Psoas muscle (tissue), 8 donors: ENCODE results near the gene U2AF2. TPM values are rescaled to one million over a fixed set of nuclear protein-coding genes. Genes with fewer than 3 reads are reported as not detected.

Experiments used
- ATAC-seq, 4 donors: fragments of 200-7000 bp; cut with Tn5 transposase; one replicate each; pipeline ENCODE4 v1.9.1; 2020; ENCODE audit warnings: moderate library complexity in 3 of 4, mild to moderate bottlenecking in 2 of 4
- DNase-seq, 2 donors: peaks; one replicate each; pipeline ENCODE4 v3.0.0-alpha.2; 2020
- H3K27ac ChIP-seq: fragments of 200-600 bp; one replicate; pipeline ENCODE4 v1.8.0; 2022
- H3K27me3 ChIP-seq, 3 donors: fragments of 200-600 bp in 1 of 3; one replicate each; pipeline versions ENCODE4 v1.6.1 to v1.8.0; 2013 to 2022; ENCODE audit warnings: low read length in 2 of 3, mild to moderate bottlenecking in 2 of 3, moderate library complexity in 1 of 3; ENCODE audit not compliant: insufficient read depth in 3 of 3
- H3K36me3 ChIP-seq, 2 donors: fragments of 200-600 bp in 1 of 2; one replicate each; pipeline versions ENCODE4 v1.6.1 to v1.8.0; 2013 to 2022; ENCODE audit warnings: low read depth in 1 of 2, mild to moderate bottlenecking in 1 of 2, moderate library complexity in 1 of 2; ENCODE audit not compliant: insufficient read depth in 1 of 2
- H3K4me1 ChIP-seq: fragments of 200-600 bp; one replicate; pipeline ENCODE4 v1.8.0; 2022
- H3K4me3 ChIP-seq: fragments of 200-600 bp; one replicate; pipeline ENCODE4 v1.8.0; 2022; ENCODE audit warnings: mild to moderate bottlenecking
- H3K9me3 ChIP-seq: fragments of 200-600 bp; one replicate; pipeline ENCODE4 v1.8.0; 2022
- WGBS, 3 donors: extraction: QIAGEN DNeasy Blood & Tissue Kit; methylation state at CpG; one replicate each; pipeline versions ENCODE4 v1.1.6 to v1.1.7; 2013; 5-methylcytosine and 5-hydroxymethylcytosine counted together
- intact Hi-C, 2 donors: fragments of 100-400 bp; cut with DNase I; formaldehyde crosslinking; loops; one replicate each; pipeline versions ENCODE4 v1.11.0 to v1.14.2; 2022
- polyA plus RNA-seq, 3 donors: library from polyadenylated mRNA; stranded (reverse); fragments of 200-250 nt; gene quantifications; one replicate each; pipeline ENCODE4 v1.2.3, GENCODE V29; 2013
- total RNA-seq, 4 donors: library from RNA; stranded (reverse); fragmentation: NEBNext Ultra II Directional in 2 of 4; extraction: Animal tissue kit (Norgen Biotek cat#: 25700) in 2 of 4; gene quantifications; one replicate each; pipeline versions ENCODE4 v1.2.1 to v1.2.4, GENCODE V29; 2021 to 2023
- TF ChIP-seq, protein P1 (sequence below): fragments of 200-600 bp; IDR thresholded peaks from one replicate; pipeline ENCODE4 v1.8.0; 2022; ENCODE audit warnings: antibody characterized with exemption
- donor health status: healthy with polysubstance abuse.
- donor health status: DM: no; HTN: no; CAD: no; lungs with moderate emphysema.
- donor health status: Bipolar disorder and iron deficiency.
- donor health status: healthy.
- donor health status: DM: yes; HTN: yes; CAD: no.
- donor health status: DM: no; HTN: no; CAD: no.
- donor health status: DM: no; HTN: no; CAD: no.
- donor health status: DM: yes; HTN: yes; CAD: no.

U2AF2 gene
- total and polyA plus RNA-seq, 7 donors, result 54.1 to 116 (median 72.6) TPM

DNA sequence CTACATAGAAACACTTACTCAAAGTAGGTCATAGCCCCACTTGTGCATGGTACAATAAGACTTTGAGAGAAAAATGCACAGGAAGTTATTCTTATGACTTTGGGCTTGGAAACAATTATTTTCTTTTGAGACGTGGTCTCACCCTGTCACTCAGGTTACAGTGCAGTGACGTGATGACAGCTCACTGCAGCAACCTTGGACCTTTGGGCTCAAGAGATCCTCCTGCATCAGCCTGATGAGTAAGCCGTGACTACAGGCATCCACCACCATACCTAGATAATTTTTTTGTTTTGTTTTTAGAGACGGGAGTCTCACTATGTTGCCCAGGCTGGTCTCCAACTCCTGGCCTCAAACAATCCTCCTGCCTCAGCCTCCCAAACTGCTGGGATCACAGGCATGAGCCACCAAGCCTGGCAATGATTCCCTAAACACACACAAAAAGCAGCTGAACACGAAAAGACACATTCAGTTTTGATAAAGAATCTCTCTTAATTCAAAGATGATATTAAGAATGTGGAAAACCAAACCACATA is 65.4 kb downstream of the U2AF2 start:
- DNase-seq (no peak), ATAC-seq (no peak)
- no peak overlapping the region for H3K27ac ChIP-seq
- WGBS, 3 donors, result 62 to 71% (median 68%) methylated on average over 5 of the region's 5 CpGs
- no peaks in the 10 kb centered on the region for H3K4me1 ChIP-seq
- H3K36me3 ChIP-seq, result no peaks in the 10 kb centered on the region
- intact Hi-C loops, result no loop called here
- no peaks in the 10 kb centered on the region for H3K9me3 ChIP-seq
- H3K4me3 ChIP-seq, result no peak overlapping the region
- H3K27me3 ChIP-seq, result peaks cover 0 to 36% (median 3%) of the 10 kb centered on the region in 3 donors
- TF ChIP-seq, protein P1, sequence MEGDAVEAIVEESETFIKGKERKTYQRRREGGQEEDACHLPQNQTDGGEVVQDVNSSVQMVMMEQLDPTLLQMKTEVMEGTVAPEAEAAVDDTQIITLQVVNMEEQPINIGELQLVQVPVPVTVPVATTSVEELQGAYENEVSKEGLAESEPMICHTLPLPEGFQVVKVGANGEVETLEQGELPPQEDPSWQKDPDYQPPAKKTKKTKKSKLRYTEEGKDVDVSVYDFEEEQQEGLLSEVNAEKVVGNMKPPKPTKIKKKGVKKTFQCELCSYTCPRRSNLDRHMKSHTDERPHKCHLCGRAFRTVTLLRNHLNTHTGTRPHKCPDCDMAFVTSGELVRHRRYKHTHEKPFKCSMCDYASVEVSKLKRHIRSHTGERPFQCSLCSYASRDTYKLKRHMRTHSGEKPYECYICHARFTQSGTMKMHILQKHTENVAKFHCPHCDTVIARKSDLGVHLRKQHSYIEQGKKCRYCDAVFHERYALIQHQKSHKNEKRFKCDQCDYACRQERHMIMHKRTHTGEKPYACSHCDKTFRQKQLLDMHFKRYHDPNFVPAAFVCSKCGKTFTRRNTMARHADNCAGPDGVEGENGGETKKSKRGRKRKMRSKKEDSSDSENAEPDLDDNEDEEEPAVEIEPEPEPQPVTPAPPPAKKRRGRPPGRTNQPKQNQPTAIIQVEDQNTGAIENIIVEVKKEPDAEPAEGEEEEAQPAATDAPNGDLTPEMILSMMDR, result no peak

DNA sequence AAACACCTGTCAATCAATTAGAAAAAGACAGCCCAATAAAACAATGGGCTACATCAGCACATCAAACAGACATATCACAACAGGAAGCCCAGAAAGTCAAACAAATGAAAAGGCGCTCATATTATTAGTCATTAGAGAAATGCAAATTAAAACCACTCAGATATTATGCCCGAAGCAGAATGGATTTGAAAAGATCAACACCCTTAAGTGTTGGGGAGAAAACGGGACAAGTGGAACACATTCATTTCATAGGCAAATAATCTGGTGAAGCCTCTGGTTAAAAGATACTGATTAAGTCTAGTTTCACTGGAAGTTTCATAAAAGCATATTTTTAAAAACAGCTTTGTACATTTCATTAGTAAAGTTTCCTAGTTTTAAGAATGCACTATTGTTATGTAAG is 66.0 kb downstream of the U2AF2 start:
- intact Hi-C loops, result no loop called here
- Histone ChIP-seq H3K27me3 (peaks cover 0 to 36% (median 3%) of the 10 kb centered on the region in 3 donors), H3K27ac (no peak overlapping the region), H3K4me3 (no peak overlapping the region), H3K9me3 (no peaks in the 10 kb centered on the region), H3K36me3 (no peaks in the 10 kb centered on the region), H3K4me1 (no peaks in the 10 kb centered on the region)
- WGBS, 3 donors, result 78 to 89% (median 84%) methylated on average over 3 of the region's 3 CpGs
- no peak for DNase-seq
- no peak for ATAC-seq
- TF ChIP-seq, protein P1, result no peak

DNA sequence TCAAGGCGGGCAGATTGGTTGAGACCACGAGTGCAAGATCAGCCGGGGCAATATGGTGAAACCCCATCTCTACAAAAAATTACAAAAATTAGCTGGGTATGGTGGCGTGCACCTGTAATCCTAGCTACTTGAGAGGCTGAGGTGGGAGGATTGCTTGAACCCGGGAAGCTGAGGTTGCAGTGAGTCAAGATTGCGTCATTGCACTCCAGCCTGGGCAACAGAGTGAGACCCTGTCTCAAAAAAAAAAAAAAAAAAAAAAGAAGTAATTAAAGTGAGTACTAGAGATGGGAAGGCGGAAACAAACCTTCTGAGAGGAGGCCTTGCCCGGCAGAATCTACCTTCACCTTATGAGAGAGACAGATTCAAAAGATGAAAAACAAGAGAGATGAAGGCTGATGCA is 68.7 kb downstream of the U2AF2 start:
- DNase-seq, result no peak
- no peak overlapping the region for H3K27ac ChIP-seq
- peaks cover 0 to 13% (median 3%) of the 10 kb centered on the region in 3 donors for H3K27me3 ChIP-seq
- no peaks in the 10 kb centered on the region for H3K9me3 ChIP-seq
- ATAC-seq, result no peak
- intact Hi-C loops, result no loop called here
- WGBS, 3 donors, result 86 to 89% (median 88%) methylated on average over 8 of the region's 8 CpGs
- H3K4me3 ChIP-seq, result no peak overlapping the region
- no peaks in the 10 kb centered on the region for H3K4me1 ChIP-seq
- H3K36me3 ChIP-seq, result no peaks in the 10 kb centered on the region
- TF ChIP-seq, protein P1, result no peak

Other genes with a start within 250 kb of the U2AF2 start
- gene UBE2S, start 247.2 kb upstream of the U2AF2 start, total RNA-seq, result 10 to 100 TPM; 15.4 to 26.7 (median 21.2) TPM
- gene UBE2S, start 247.2 kb upstream of the U2AF2 start, polyA plus RNA-seq, result 10 to 100 TPM in 2 of 3 donors, 1 to 10 TPM in 1; 5.6 to 22.8 (median 16.6) TPM
- gene SHISA7, start 211.7 kb upstream of the U2AF2 start, total RNA-seq, result not detected
- under 1 TPM in 1 of 3 donors, not detected in 2; 0.01 TPM for gene SHISA7, start 211.7 kb upstream of the U2AF2 start, polyA plus RNA-seq
- gene ISOC2, start 193.4 kb upstream of the U2AF2 start, total RNA-seq, result 10 to 100 TPM; 32.0 to 78.0 (median 48.1) TPM
- 100 to 1,000 TPM in 2 of 3 donors, 10 to 100 TPM in 1; 78.7 to 177 (median 109) TPM for gene ISOC2, start 193.4 kb upstream of the U2AF2 start, polyA plus RNA-seq
- not detected for gene C19orf85, start 190.3 kb upstream of the U2AF2 start, total RNA-seq
- gene C19orf85, start 190.3 kb upstream of the U2AF2 start, polyA plus RNA-seq, result not detected
- gene ZNF628, start 178.4 kb upstream of the U2AF2 start, total RNA-seq, result 10 to 100 TPM in 2 of 4 donors, 1 to 10 TPM in 2; 5.9 to 14.3 (median 11.5) TPM
- gene ZNF628, start 178.4 kb upstream of the U2AF2 start, polyA plus RNA-seq, result 10 to 100 TPM; 11.8 to 12.4 (median 12.2) TPM
- 1 to 10 TPM; 2.6 to 6.3 (median 4.5) TPM for gene NAT14, start 169.8 kb upstream of the U2AF2 start, total RNA-seq
- 1 to 10 TPM; 2.0 to 4.2 (median 3.6) TPM for gene NAT14, start 169.8 kb upstream of the U2AF2 start, polyA plus RNA-seq
- 1 to 10 TPM; 1.2 to 4.6 (median 1.9) TPM for gene SSC5D, start 166.6 kb upstream of the U2AF2 start, total RNA-seq
- gene SSC5D, start 166.6 kb upstream of the U2AF2 start, polyA plus RNA-seq, result under 1 TPM; 0.11 to 0.35 (median 0.16) TPM
- 10 to 100 TPM in 1 of 4 donors, 1 to 10 TPM in 2, under 1 TPM in 1; 0.59 to 13.4 (median 3.7) TPM for gene SBK2, start 117.9 kb upstream of the U2AF2 start, total RNA-seq
- gene SBK2, start 117.9 kb upstream of the U2AF2 start, polyA plus RNA-seq, result 1 to 10 TPM in 1 of 3 donors, under 1 TPM in 2; 0.14 to 1.1 (median 0.91) TPM
- gene SBK3, start 109.5 kb upstream of the U2AF2 start, total RNA-seq, result 10 to 100 TPM in 2 of 4 donors, 1 to 10 TPM in 1, under 1 TPM in 1; 0.79 to 30.8 (median 7.6) TPM
- 10 to 100 TPM in 1 of 3 donors, 1 to 10 TPM in 2; 5.4 to 10.6 (median 7.9) TPM for gene SBK3, start 109.5 kb upstream of the U2AF2 start, polyA plus RNA-seq
- gene ZNF579, start 74.2 kb upstream of the U2AF2 start, total RNA-seq, result 10 to 100 TPM; 21.8 to 81.6 (median 29.5) TPM
- 10 to 100 TPM in 2 of 3 donors, 1 to 10 TPM in 1; 4.2 to 22.9 (median 14.2) TPM for gene ZNF579, start 74.2 kb upstream of the U2AF2 start, polyA plus RNA-seq
- gene FIZ1, start 55.5 kb upstream of the U2AF2 start, total RNA-seq, result 10 to 100 TPM in 3 of 4 donors, 1 to 10 TPM in 1; 9.9 to 23.7 (median 13.2) TPM
- 10 to 100 TPM; 10.8 to 12.1 (median 11.5) TPM for gene FIZ1, start 55.5 kb upstream of the U2AF2 start, polyA plus RNA-seq
- gene ZNF524, start 54.7 kb upstream of the U2AF2 start, total RNA-seq, result 10 to 100 TPM; 21.4 to 32.0 (median 24.5) TPM
- gene ZNF524, start 54.7 kb upstream of the U2AF2 start, polyA plus RNA-seq, result 10 to 100 TPM; 38.6 to 52.5 (median 41.4) TPM
- 10 to 100 TPM; 17.1 to 40.4 (median 25.0) TPM for gene ZNF865, start 49.4 kb upstream of the U2AF2 start, total RNA-seq
- 10 to 100 TPM; 11.1 to 20.3 (median 19.3) TPM for gene ZNF865, start 49.4 kb upstream of the U2AF2 start, polyA plus RNA-seq
- 10 to 100 TPM in 3 of 4 donors, 1 to 10 TPM in 1; 9.0 to 22.2 (median 11.4) TPM for gene ZNF784, start 30.5 kb upstream of the U2AF2 start, total RNA-seq
- gene ZNF784, start 30.5 kb upstream of the U2AF2 start, polyA plus RNA-seq, result 10 to 100 TPM in 1 of 3 donors, 1 to 10 TPM in 2; 4.9 to 14.9 (median 7.3) TPM
- 10 to 100 TPM; 10.3 to 21.1 (median 13.7) TPM for gene ZNF580, start 14.0 kb upstream of the U2AF2 start, total RNA-seq
- gene ZNF580, start 14.0 kb upstream of the U2AF2 start, polyA plus RNA-seq, result 10 to 100 TPM in 1 of 3 donors, 1 to 10 TPM in 2; 5.9 to 13.5 (median 9.2) TPM
- gene ZNF581, start 11.4 kb upstream of the U2AF2 start, total RNA-seq, result 10 to 100 TPM; 10.2 to 14.5 (median 10.6) TPM
- gene ZNF581, start 11.4 kb upstream of the U2AF2 start, polyA plus RNA-seq, result 10 to 100 TPM; 14.6 to 18.6 (median 17.5) TPM
- 10 to 100 TPM in 2 of 4 donors, 1 to 10 TPM in 2; 8.0 to 12.0 (median 10.4) TPM for gene CCDC106, start 6.8 kb upstream of the U2AF2 start, total RNA-seq
- 10 to 100 TPM in 2 of 3 donors, 1 to 10 TPM in 1; 4.4 to 11.8 (median 10.0) TPM for gene CCDC106, start 6.8 kb upstream of the U2AF2 start, polyA plus RNA-seq
- 100 to 1,000 TPM; 113 to 134 (median 125) TPM for gene EPN1, start 20.2 kb downstream of the U2AF2 start, total RNA-seq
- 100 to 1,000 TPM; 117 to 211 (median 145) TPM for gene EPN1, start 20.2 kb downstream of the U2AF2 start, polyA plus RNA-seq
- not detected for gene NLRP9, start 83.4 kb downstream of the U2AF2 start, total RNA-seq
- gene NLRP9, start 83.4 kb downstream of the U2AF2 start, polyA plus RNA-seq, result not detected
- gene RFPL4A, start 104.1 kb downstream of the U2AF2 start, total RNA-seq, result not detected
- gene RFPL4A, start 104.1 kb downstream of the U2AF2 start, polyA plus RNA-seq, result not detected
- not detected for gene RFPL4AL1, start 114.1 kb downstream of the U2AF2 start, total RNA-seq
- gene RFPL4AL1, start 114.1 kb downstream of the U2AF2 start, polyA plus RNA-seq, result not detected
- gene NLRP11, start 177.0 kb downstream of the U2AF2 start, total RNA-seq, result not detected
- gene NLRP11, start 177.0 kb downstream of the U2AF2 start, polyA plus RNA-seq, result not detected
- gene NLRP4, start 181.5 kb downstream of the U2AF2 start, total RNA-seq, result not detected
- gene NLRP4, start 181.5 kb downstream of the U2AF2 start, polyA plus RNA-seq, result not detected